HK-2 (cell line): Measurements from ENCODE around the gene COX17.

ENCODE experiments used
- DNase-seq: peaks from one replicate; pipeline ENCODE4 v3.0.0-alpha.2; 2018; ENCODE audit not compliant: unreplicated experiment

COX17 gene

GRCh38 chr3:119624002-119624720, 53.0 kb downstream of the COX17 start:
- DNase-seq, result no peak

- DNase-seq, result no peak
These were observed 56.3 kb downstream of the COX17 start for GRCh38 chr3:119620899-119621298.
